Stimulated activated memory B cell treated with anti-CD40 and anti-IgM and Interleukin-4, amounts not matched to agents 10 μg/mL and 1 μg/mL and 100 μg/mL, for 72 hours (primary cell): Measurements from ENCODE around the gene TRAPPC2.
A peak's percentile ranks its signal among the peaks of the same experiment; 100 is the strongest.

Source experiments
- ATAC-seq: fragments of 150-1000 bp; cut with Tn5 transposase; 2 replicates; pipeline ENCODE4 v1.10.0; 2021
- H3K27ac Mint-ChIP-seq: one replicate; pipeline ENCODE4 v1.8.0; 2022; ENCODE audit warnings: mild to moderate bottlenecking, mixed read lengths
- H3K27me3 Mint-ChIP-seq: one replicate; pipeline ENCODE4 v1.8.0; 2022; ENCODE audit warnings: mixed read lengths
- H3K36me3 Mint-ChIP-seq: one replicate; pipeline ENCODE4 v1.8.0; 2022; ENCODE audit warnings: mixed read lengths
- H3K4me1 Mint-ChIP-seq: one replicate; pipeline ENCODE4 v1.8.0; 2022; ENCODE audit warnings: mixed read lengths
- H3K4me3 Mint-ChIP-seq: one replicate; pipeline ENCODE4 v1.8.0; 2022; ENCODE audit warnings: mild to moderate bottlenecking, moderate library complexity, mixed read lengths
- H3K9me3 Mint-ChIP-seq: one replicate; pipeline ENCODE4 v1.8.0; 2022; ENCODE audit warnings: mixed read lengths

The TRAPPC2 gene

GRCh38 chrX:13734278-13735172 is at the start of gene TRAPPC2, which contains the start of gene OFD1:
TRAPPC2 (minus strand) TSS chrX:13734620; CDS start chrX:13719963, 14,657 bp downstream.
OFD1 (plus strand) TSS chrX:13734748; CDS start chrX:13735072, 324 bp downstream.
- peak; percentile 97 for ATAC-seq
- H3K9me3 Mint-ChIP-seq, result no peaks in the 10 kb centered on the region
- H3K27me3 Mint-ChIP-seq, result no peaks in the 10 kb centered on the region
- H3K4me1 Mint-ChIP-seq, result peaks cover 34% of the 10 kb centered on the region
- peak within 1 kb of the TSS; percentile 98 for H3K27ac Mint-ChIP-seq
- peak within 1 kb of the TSS; percentile 95 for H3K4me3 Mint-ChIP-seq
- H3K36me3 Mint-ChIP-seq, result peaks cover 8% of the 10 kb centered on the region

GRCh38 chrX:13780868-13781427 is 46.5 kb upstream of the TRAPPC2 start:
- H3K27me3 Mint-ChIP-seq, result no peaks in the 10 kb centered on the region
- H3K4me3 Mint-ChIP-seq, result no peak overlapping the region
- H3K4me1 Mint-ChIP-seq, result no peaks in the 10 kb centered on the region
- H3K27ac Mint-ChIP-seq, result no peak overlapping the region
- H3K36me3 Mint-ChIP-seq, result no peaks in the 10 kb centered on the region
- no peak for ATAC-seq
- H3K9me3 Mint-ChIP-seq, result no peaks in the 10 kb centered on the region

- Mint-ChIP-seq H3K4me3 (no peak overlapping the region), H3K36me3 (no peaks in the 10 kb centered on the region), H3K9me3 (no peaks in the 10 kb centered on the region), H3K4me1 (no peaks in the 10 kb centered on the region), H3K27me3 (no peaks in the 10 kb centered on the region), H3K27ac (no peak overlapping the region)
- ATAC-seq, result no peak
Measured at GRCh38 chrX:13778916-13779315, 44.5 kb upstream of the TRAPPC2 start.

- no peaks in the 10 kb centered on the region for H3K9me3 Mint-ChIP-seq
- ATAC-seq, result no peak
- H3K4me1 Mint-ChIP-seq, result no peaks in the 10 kb centered on the region
- H3K4me3 Mint-ChIP-seq, result no peak overlapping the region
- no peaks in the 10 kb centered on the region for H3K27me3 Mint-ChIP-seq
- H3K27ac Mint-ChIP-seq, result no peak overlapping the region
- H3K36me3 Mint-ChIP-seq, result peaks cover 10% of the 10 kb centered on the region
Measured at GRCh38 chrX:13776387-13776786, 42.0 kb upstream of the TRAPPC2 start.

GRCh38 chrX:13775837-13776236 is 41.4 kb upstream of the TRAPPC2 start:
- no peaks in the 10 kb centered on the region for H3K4me1 Mint-ChIP-seq
- H3K27me3 Mint-ChIP-seq, result no peaks in the 10 kb centered on the region
- H3K27ac Mint-ChIP-seq, result no peak overlapping the region
- peaks cover 10% of the 10 kb centered on the region for H3K36me3 Mint-ChIP-seq
- no peaks in the 10 kb centered on the region for H3K9me3 Mint-ChIP-seq
- H3K4me3 Mint-ChIP-seq, result no peak overlapping the region
- ATAC-seq, result no peak

- Mint-ChIP-seq H3K27ac (no peak overlapping the region), H3K36me3 (peaks cover 10% of the 10 kb centered on the region), H3K9me3 (no peaks in the 10 kb centered on the region), H3K4me3 (no peak overlapping the region), H3K27me3 (no peaks in the 10 kb centered on the region), H3K4me1 (no peaks in the 10 kb centered on the region)
- no peak for ATAC-seq
Measured at GRCh38 chrX:13774696-13775095, 40.3 kb upstream of the TRAPPC2 start.

- no peak overlapping the region for H3K4me3 Mint-ChIP-seq
- no peaks in the 10 kb centered on the region for H3K27me3 Mint-ChIP-seq
- H3K36me3 Mint-ChIP-seq, result peaks cover 30% of the 10 kb centered on the region
- no peak for ATAC-seq
- peaks cover 11% of the 10 kb centered on the region for H3K4me1 Mint-ChIP-seq
- no peak overlapping the region for H3K27ac Mint-ChIP-seq
- no peaks in the 10 kb centered on the region for H3K9me3 Mint-ChIP-seq
Measured at GRCh38 chrX:13770013-13770535, 35.7 kb upstream of the TRAPPC2 start.

GRCh38 chrX:13768939-13769338 is 34.5 kb upstream of the TRAPPC2 start:
- Mint-ChIP-seq H3K27ac (no peak overlapping the region), H3K4me1 (peaks cover 11% of the 10 kb centered on the region), H3K9me3 (no peaks in the 10 kb centered on the region), H3K36me3 (peaks cover 34% of the 10 kb centered on the region), H3K27me3 (no peaks in the 10 kb centered on the region), H3K4me3 (no peak overlapping the region)
- ATAC-seq, result no peak

GRCh38 chrX:13764765-13765164 is 30.3 kb upstream of the TRAPPC2 start:
- ATAC-seq, result no peak
- H3K4me3 Mint-ChIP-seq, result no peak overlapping the region
- H3K27ac Mint-ChIP-seq, result no peak overlapping the region
- H3K36me3 Mint-ChIP-seq, result peaks cover 38% of the 10 kb centered on the region
- no peaks in the 10 kb centered on the region for H3K27me3 Mint-ChIP-seq
- H3K9me3 Mint-ChIP-seq, result no peaks in the 10 kb centered on the region
- H3K4me1 Mint-ChIP-seq, result peaks cover 18% of the 10 kb centered on the region

GRCh38 chrX:13764281-13764680 is 29.9 kb upstream of the TRAPPC2 start:
- ATAC-seq, result no peak
- Mint-ChIP-seq H3K27ac (no peak overlapping the region), H3K27me3 (no peaks in the 10 kb centered on the region), H3K4me1 (peaks cover 19% of the 10 kb centered on the region), H3K4me3 (no peak overlapping the region), H3K9me3 (no peaks in the 10 kb centered on the region), H3K36me3 (peaks cover 38% of the 10 kb centered on the region)

GRCh38 chrX:13763489-13763888 is 29.1 kb upstream of the TRAPPC2 start:
- H3K36me3 Mint-ChIP-seq, result peaks cover 38% of the 10 kb centered on the region
- ATAC-seq, result no peak
- H3K4me1 Mint-ChIP-seq, result peaks cover 25% of the 10 kb centered on the region

GRCh38 chrX:13761606-13762414 is 27.4 kb upstream of the TRAPPC2 start:
- Mint-ChIP-seq H3K9me3 (no peaks in the 10 kb centered on the region), H3K27ac (no peak overlapping the region), H3K27me3 (no peaks in the 10 kb centered on the region), H3K36me3 (peaks cover 43% of the 10 kb centered on the region), H3K4me3 (no peak overlapping the region), H3K4me1 (peaks cover 34% of the 10 kb centered on the region)
- peak; percentile 71 for ATAC-seq

More at GRCh38 chrX:13763489-13763888, 29.1 kb upstream of the TRAPPC2 start:
- H3K27ac Mint-ChIP-seq, result no peak overlapping the region
- H3K4me3 Mint-ChIP-seq, result no peak overlapping the region
- H3K9me3 Mint-ChIP-seq, result no peaks in the 10 kb centered on the region
- no peaks in the 10 kb centered on the region for H3K27me3 Mint-ChIP-seq

- no peak for ATAC-seq
- Mint-ChIP-seq H3K27me3 (no peaks in the 10 kb centered on the region), H3K4me3 (no peak overlapping the region), H3K27ac (no peak overlapping the region), H3K9me3 (no peaks in the 10 kb centered on the region), H3K36me3 (peaks cover 30% of the 10 kb centered on the region), H3K4me1 (peaks cover 25% of the 10 kb centered on the region)
Measured at GRCh38 chrX:13760426-13760825, 26.0 kb upstream of the TRAPPC2 start.

GRCh38 chrX:13759152-13759718 is 24.8 kb upstream of the TRAPPC2 start:
- Mint-ChIP-seq H3K4me3 (no peak overlapping the region), H3K27me3 (no peaks in the 10 kb centered on the region), H3K36me3 (peaks cover 24% of the 10 kb centered on the region), H3K4me1 (peaks cover 24% of the 10 kb centered on the region), H3K27ac (peak overlapping the region; percentile 18), H3K9me3 (no peaks in the 10 kb centered on the region)
- ATAC-seq, result peak; percentile 79

- Mint-ChIP-seq H3K4me3 (no peak overlapping the region), H3K4me1 (peaks cover 35% of the 10 kb centered on the region), H3K9me3 (no peaks in the 10 kb centered on the region), H3K36me3 (peaks cover 32% of the 10 kb centered on the region), H3K27ac (no peak overlapping the region), H3K27me3 (no peaks in the 10 kb centered on the region)
- no peak for ATAC-seq
Measured at GRCh38 chrX:13756381-13756780, 22.0 kb upstream of the TRAPPC2 start.
